ENCODE results near the gene RALGDS. TPM values are rescaled to one million over a fixed set of nuclear protein-coding genes. Genes with fewer than 3 reads are reported as not detected.
A peak's percentile ranks its signal among the peaks of the same experiment; 100 is the strongest.

Gene RALGDS
- total RNA-seq, 1 donor = 13.8 TPM

- no peak for DNase-seq (ENCODE audit: low read depth)
- no peak overlapping the region for H3K4me3 ChIP-seq (ENCODE audit: low read depth, low read length)
- TF ChIP-seq, protein P1, sequence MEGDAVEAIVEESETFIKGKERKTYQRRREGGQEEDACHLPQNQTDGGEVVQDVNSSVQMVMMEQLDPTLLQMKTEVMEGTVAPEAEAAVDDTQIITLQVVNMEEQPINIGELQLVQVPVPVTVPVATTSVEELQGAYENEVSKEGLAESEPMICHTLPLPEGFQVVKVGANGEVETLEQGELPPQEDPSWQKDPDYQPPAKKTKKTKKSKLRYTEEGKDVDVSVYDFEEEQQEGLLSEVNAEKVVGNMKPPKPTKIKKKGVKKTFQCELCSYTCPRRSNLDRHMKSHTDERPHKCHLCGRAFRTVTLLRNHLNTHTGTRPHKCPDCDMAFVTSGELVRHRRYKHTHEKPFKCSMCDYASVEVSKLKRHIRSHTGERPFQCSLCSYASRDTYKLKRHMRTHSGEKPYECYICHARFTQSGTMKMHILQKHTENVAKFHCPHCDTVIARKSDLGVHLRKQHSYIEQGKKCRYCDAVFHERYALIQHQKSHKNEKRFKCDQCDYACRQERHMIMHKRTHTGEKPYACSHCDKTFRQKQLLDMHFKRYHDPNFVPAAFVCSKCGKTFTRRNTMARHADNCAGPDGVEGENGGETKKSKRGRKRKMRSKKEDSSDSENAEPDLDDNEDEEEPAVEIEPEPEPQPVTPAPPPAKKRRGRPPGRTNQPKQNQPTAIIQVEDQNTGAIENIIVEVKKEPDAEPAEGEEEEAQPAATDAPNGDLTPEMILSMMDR (IDR thresholded peaks at IDR 0.05; ENCODE audit: insufficient read depth, low read depth, low read length) = no peak
Observed at GRCh38 chr9:133128152-133128551, 7.1 kb upstream of the RALGDS start.

DNA sequence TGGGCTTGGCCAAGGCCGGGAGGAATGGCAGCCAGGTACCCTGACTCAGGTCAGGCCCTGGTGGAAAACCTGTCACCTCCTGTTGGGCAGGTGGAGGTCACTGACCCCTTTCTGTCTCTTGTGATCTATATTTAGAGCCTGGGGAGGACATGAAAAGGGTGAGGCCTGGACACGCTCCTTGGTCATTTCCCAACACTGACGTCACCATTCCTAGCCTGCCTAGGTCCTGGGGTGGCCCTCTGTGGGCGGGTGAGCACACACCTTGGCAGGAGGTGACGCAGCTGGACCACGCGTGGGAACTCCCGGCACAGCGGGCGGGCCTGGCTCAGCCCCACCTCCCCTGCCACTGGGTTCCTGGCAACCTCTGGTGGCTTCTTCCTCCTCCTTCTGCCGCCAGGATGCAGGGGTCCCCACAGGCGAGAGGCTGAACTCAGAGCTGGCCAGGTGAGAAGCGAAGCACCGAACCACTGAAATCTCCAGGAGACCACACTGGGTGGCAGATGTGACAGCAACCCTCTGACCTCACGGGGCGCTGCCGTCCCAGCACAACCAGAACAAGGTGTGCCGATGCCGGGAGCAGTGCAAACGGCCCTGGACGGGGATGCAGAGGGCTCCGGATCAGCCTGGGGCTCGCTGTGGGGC, 6.4 kb upstream of the RALGDS start:
- no peak for DNase-seq (ENCODE audit: low read depth)
- H3K4me3 ChIP-seq (ENCODE audit: low read depth, low read length) = no peak overlapping the region
- TF ChIP-seq, protein P1 (IDR thresholded peaks at IDR 0.05; ENCODE audit: insufficient read depth, low read depth, low read length) = no peak

GRCh38 chr9:133126697-133127339, 5.8 kb upstream of the RALGDS start:
- no peak for DNase-seq (ENCODE audit: low read depth)
- H3K4me3 ChIP-seq (ENCODE audit: low read depth, low read length) = no peak overlapping the region
- TF ChIP-seq, protein P1 (IDR thresholded peaks at IDR 0.05; ENCODE audit: insufficient read depth, low read depth, low read length) = no peak

GRCh38 chr9:133125941-133126696, 5.1 kb upstream of the RALGDS start:
- peak overlapping the region; percentile 32 for H3K4me3 ChIP-seq (ENCODE audit: low read depth, low read length)
- TF ChIP-seq, protein P1 (IDR thresholded peaks at IDR 0.05; ENCODE audit: insufficient read depth, low read depth, low read length) = no peak
- peak; percentile 83 for DNase-seq (ENCODE audit: low read depth)

DNA sequence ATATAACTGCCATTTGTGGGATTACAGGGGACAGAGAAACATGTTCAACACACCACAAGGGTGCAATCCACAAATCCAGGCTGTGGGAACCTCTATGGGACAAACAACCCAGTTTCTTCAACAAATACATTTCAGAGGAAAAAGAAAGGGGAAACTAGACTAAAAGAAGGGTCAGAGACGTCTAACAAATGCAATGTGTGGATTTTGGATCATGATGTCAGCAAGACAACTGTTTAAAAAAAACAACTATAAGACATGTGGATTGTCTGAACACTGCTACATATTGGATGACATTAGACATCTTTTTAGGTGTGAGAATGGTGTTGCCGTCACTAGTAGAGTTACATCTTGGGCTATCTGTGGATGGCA, 3.9 kb upstream of the RALGDS start:
- DNase-seq (ENCODE audit: low read depth) = no peak
- TF ChIP-seq, protein P1 (IDR thresholded peaks at IDR 0.05; ENCODE audit: insufficient read depth, low read depth, low read length) = no peak
- no peak overlapping the region for H3K4me3 ChIP-seq (ENCODE audit: low read depth, low read length)

GRCh38 chr9:133124123-133124906, 3.3 kb upstream of the RALGDS start:
- TF ChIP-seq, protein P1 (IDR thresholded peaks at IDR 0.05; ENCODE audit: insufficient read depth, low read depth, low read length) = no peak
- H3K4me3 ChIP-seq (ENCODE audit: low read depth, low read length) = no peak overlapping the region
- no peak for DNase-seq (ENCODE audit: low read depth)
